Vagina (tissue), 2 donors: Measurements from ENCODE around the gene FBXO33.

ENCODE experiments used
- POLR2A ChIP-seq, 2 donors: fragments of 450-650 bp; IDR thresholded peaks; one replicate each; pipeline ENCODE4 v1.6.1; 2017; ENCODE audit warnings: antibody characterized with exemption in 2 of 2, mild to moderate bottlenecking in 2 of 2, moderate library complexity in 2 of 2
- POLR2AphosphoS5 ChIP-seq, 2 donors: sonication (generic); formaldehyde crosslinking; IDR thresholded peaks; one replicate each; pipeline ENCODE4 v1.9.0; 2017; ENCODE audit warnings: antibody characterized with exemption in 2 of 2, mild to moderate bottlenecking in 2 of 2, low read depth in 1 of 2; ENCODE audit not compliant: insufficient read depth in 1 of 2
- TF ChIP-seq, protein P1 (sequence below), 3 experiments: fragments of 450-650 bp in 2 of 3; fragments of 200-600 bp in 1 of 3; sonication (generic) in 1 of 3; IDR thresholded peaks; one replicate each; pipeline ENCODE4 v1.5.1; 2017 to 2019; ENCODE audit warnings: antibody characterized with exemption in 3 of 3, mild to moderate bottlenecking in 2 of 3, moderate library complexity in 2 of 3

DNA sequence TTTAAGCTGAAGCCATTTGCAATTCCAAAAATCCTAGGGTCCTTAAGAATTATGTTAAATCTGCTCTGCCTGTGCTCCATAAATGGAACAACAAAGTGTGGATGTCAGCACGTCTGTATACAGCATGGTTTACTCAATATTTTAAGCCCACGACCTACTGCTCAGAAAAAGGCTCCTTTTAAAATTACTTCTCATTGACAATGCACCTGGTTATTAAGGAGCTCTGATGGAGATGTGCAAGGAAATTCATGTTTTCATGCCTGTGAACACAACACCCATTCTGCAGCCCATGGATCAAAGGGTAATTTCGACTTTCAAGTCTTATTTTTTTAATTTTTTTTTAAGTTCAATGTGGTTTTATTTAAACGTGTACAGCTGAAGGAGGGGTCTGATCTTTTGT lies 48.1 kb downstream of the FBXO33 start:
- TF ChIP-seq, protein P1, sequence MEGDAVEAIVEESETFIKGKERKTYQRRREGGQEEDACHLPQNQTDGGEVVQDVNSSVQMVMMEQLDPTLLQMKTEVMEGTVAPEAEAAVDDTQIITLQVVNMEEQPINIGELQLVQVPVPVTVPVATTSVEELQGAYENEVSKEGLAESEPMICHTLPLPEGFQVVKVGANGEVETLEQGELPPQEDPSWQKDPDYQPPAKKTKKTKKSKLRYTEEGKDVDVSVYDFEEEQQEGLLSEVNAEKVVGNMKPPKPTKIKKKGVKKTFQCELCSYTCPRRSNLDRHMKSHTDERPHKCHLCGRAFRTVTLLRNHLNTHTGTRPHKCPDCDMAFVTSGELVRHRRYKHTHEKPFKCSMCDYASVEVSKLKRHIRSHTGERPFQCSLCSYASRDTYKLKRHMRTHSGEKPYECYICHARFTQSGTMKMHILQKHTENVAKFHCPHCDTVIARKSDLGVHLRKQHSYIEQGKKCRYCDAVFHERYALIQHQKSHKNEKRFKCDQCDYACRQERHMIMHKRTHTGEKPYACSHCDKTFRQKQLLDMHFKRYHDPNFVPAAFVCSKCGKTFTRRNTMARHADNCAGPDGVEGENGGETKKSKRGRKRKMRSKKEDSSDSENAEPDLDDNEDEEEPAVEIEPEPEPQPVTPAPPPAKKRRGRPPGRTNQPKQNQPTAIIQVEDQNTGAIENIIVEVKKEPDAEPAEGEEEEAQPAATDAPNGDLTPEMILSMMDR (IDR thresholded peaks at IDR 0.05), result no peak
- TF ChIP-seq POLR2A (IDR thresholded peaks at IDR 0.05), result no peak
- no peak for TF ChIP-seq POLR2AphosphoS5 (IDR thresholded peaks at IDR 0.05; ENCODE audit: insufficient read depth in 1 of 2, low read depth in 1 of 2)
